Measurements from ENCODE around the gene EPHA8.

The EPHA8 gene

DNA sequence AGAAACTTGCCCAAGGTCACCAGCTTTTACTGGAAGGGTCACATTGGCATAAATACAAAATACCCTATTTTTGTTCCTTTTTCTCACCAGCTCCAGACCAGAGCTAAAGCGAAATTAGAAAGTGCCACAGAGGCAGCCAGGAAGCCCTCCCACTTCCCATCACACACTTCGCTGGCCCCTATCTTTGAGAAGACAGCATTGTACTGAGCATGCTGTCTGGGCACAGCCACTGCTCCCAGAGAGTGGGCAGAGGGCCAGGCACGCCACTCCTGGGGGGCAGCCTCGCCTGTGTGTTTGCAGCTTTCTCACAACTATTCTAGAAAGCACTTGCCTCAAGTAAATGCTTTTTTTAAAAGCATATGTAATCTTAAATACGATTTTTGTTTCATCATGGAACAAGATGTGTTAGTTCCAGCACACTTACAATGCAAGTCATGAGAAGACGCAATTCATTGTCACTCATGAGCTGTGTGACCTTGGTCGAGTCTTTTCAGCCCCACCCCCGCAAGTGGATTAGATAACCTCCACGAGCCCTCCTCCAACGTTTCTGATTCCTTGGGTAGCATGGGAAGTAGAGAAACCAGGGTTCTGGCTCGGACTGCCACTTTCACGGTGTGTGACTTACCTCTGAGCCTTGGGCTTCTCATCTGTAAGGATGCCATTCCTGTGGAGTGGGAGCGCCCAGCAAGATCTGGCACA is 25.7 kb upstream of the EPHA8 start:
- DNase-seq, result no peak

DNA sequence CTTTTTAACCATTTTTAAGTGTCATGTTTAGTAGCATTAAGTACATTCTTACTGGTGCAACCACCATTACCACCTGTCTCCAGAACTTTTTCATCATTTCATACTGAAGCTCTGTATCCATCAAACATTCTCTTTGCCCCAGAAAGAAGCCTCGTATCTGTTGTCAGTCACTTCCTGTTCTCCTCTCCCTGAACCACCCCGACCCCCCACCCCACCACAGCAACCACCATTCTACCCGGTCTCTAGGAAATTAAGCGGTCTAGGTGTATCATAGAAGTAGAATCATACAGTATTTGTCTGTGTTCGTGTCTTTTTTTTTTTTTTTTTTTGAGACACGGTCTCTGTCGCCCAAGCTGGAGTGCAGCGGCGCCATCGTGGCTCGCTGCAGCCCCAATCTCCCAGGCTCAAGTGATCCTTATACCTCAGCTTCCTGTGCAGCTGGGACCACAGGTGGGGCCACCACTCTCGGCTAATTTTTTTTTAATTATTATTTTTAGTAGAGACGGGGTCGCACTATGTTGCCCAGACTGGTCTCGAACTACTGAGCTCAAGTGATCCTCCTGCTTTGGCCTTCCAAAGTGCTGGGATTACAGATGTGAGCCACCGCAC is 23.7 kb upstream of the EPHA8 start:
- no peak for DNase-seq

DNA sequence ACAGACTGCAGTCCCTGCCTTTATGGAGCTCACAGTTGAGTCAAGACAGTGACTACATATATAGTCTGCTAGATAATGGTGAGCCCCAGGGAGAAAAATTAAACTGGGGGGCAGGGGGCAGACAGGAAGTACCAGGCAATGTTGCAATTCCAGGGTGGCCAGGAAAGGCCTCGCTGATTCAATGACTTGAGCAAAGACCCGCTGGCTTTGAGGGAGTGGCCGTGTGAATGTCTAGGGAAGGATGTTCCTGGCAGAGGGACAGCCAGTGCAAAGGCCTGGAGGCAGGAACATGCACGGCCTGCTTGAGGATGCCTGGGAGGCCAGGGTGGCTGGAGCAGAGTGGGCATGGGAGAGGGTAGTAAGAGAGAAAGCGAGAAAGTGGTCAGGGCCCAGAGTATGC is 23.0 kb upstream of the EPHA8 start:
- no peak for DNase-seq

DNA sequence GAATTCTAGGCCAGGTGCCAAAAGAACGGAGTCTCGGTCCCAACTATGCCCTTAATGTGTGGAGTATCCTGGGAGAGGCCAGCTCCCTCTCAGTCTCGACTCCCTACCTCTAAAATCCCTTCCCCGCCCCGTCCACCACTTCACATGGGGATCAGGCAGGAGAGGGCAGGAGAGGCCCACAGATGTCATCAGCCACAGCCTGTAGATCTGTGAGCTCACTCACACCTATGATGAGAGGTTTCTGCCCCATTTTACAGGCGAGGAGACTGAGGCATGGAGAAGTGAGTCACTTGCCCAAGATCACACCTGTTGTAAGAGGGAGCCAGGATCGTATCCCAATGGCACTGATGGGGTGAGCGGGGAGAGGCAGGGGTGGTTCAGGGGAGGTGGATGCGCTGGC is 20.4 kb upstream of the EPHA8 start:
- no peak for DNase-seq

DNA sequence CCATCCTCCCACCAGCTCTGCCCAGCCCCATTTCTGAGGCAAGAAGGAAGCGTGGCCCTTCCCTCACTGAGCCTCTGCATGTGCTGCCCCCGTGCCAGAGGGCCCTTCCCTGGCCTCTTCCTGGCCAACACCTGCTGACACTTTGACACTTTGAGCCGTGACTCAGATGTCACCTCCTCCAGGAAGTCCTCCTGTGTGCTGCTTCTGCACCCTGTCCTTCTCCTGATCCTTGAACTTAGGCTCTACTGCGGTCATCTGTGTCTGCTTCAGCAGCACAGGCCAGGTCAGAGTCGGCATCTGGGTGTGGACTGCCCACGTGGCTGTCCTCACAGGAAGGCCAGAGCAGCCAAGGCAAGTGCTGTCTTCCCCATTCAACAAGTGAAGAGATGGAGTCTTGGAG is 19.6 kb upstream of the EPHA8 start:
- no peak for DNase-seq

DNA sequence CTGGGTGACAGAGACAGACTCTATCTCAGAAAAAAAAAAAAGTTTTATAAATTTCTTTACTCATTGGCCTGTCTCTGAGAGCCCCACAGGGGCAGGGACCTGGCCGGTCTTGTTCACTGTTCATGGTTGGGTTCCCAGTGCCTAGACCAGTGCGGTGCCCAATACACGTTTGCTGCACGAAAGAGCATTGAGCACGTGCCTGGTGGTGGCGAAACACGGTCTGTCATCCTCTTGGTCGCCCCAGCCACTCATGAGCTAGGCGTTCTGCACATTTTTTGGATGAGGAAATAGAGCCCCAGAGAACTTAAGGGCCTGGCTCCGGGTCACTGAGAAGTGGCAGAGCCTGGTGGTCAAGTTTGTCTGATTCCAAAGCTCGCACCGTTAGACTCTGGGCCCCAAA is 18.7 kb upstream of the EPHA8 start:
- no peak for DNase-seq

DNA sequence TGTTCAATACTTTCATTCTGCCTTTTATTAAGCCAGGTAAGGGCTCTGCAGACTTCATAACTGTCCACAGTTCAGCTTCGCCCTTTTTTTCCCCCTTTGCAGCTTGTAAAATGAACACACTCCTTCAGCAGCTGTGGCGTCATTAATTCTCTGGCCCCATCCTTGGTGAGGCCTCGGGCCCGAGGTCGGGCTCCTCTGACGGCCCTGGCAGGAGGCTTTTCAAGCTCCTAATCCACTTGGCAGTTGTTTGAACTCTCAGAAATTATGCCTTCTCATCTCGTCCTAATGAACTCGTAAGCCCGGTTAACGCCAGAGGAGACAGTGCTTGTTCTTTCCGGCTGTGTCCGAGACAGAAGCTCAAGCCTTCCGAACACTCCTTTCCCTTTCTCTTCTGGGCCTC is 18.1 kb upstream of the EPHA8 start:
- no peak for DNase-seq

DNA sequence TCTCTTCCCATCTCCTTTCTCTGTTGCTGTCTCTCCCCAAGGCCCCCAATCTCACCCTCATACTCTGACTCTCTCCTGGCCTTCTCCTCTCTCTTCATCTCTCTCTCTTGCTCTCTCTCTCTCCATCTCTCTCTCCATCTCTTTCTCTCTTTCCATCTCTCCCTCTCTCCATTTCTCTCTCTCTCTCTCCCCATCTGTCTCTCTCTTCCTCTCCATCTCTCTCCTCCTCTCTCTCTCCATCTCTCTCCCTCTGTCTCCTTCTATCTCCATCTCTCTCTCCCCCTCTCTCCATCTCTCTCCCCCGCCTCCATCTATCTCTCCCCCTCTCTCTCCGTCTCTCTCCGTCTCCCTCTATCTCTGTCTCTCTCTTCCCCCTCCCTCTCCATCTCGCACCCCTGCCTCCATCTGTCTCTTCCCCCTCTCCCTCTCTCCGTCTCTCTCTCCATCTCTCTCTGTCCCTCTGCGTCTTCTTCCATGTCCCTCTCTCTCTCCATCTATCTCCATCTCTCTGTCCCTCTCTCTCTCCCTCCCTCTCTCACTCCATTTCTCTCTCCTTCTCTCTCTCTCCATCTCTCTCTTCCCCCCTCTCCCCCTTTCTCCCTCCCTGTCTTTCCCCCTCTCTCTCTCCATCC is 16.0 kb upstream of the EPHA8 start:
- DNase-seq, result no peak

DNA sequence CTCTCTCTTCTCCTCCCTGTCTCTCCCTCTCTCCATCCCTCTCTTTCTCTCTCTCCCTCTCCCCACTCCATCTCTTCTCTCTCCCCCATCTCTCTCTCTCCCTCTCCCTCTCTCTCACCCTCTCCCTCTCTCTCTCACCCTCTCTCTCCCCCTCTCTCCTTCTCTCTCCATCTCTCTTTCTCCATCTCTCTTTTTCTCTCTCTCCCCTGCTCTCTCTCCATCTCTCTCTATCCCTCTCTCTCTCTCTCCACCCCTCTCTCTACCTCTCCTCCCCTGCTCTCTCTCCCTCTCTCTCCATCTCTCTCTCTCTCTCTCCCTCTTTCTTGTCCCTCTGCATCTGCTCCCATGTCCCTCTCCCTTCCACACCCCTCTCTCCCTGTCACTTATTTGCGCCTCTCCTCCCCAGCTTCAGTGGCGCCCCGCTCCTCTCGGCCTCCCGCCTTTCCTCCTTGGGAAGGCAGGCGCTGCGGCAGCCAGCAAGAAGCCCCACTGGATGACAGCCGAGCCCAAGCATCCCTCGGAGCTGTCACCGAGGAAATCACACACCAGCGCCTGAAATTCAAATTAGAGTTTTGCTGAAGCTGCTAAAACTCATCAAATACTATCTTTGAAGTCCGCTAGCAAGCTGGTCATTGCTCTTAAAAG is 15.3 kb upstream of the EPHA8 start:
- no peak for DNase-seq

DNA sequence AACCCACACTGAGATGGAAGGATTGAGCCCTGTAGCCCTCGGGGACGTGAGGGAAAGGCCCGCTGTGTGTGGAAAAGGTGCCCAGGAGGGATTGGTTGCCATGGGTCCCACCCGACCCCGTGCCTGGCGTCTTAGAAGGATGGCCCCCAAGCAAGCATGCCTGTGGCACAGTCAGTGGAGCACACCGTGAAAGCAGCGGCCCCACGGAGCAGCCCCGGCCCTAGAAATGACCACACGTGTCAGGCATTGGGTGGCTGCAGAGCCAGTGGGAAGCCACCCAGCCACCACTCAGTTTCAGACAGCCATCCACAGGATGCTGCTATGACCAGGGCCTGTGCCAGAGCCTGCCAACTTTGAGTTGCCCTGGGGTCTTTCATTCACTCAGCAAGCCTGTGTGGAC is 13.3 kb upstream of the EPHA8 start:
- no peak for DNase-seq

DNA sequence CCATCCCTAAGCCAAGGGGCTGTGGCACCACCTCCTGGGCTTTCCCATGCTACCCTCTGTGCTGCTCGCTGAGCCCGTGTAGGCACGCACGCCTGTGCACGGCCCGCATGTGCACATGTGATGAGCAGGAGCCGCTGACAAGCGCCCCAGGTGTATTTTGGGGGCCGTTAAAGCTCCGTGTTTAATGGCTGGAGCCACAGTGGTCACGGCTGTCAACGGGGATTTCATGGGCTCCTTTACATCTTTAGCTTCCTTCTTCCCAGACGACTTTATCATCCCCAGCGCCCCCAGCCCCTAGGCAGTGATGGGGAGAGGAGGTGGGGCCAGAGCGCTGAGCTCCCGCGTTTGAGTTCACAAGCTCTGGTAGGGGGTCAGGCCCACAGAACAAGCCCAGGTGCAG is 11.7 kb upstream of the EPHA8 start:
- DNase-seq, result no peak

DNA sequence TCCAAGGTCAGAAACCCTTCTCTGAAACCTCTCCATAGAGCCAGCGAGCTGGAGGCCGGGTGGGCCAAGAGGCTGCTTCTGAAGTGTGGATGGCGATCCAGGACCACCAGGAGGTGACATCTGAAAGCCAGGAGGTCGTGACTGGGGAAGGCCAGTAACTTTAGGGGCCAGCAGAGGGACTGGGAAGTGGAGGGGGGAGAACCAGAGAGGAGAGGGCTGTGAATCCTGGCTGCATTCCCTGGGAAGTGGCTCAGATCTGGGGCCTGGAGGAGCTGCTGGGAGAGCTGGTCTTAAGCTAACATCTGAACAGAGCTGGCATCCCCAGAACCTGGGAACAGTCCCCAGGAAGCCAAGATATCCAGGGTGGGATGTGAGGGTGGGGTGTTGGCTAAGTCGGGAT is 11.3 kb upstream of the EPHA8 start:
- no peak for DNase-seq

DNA sequence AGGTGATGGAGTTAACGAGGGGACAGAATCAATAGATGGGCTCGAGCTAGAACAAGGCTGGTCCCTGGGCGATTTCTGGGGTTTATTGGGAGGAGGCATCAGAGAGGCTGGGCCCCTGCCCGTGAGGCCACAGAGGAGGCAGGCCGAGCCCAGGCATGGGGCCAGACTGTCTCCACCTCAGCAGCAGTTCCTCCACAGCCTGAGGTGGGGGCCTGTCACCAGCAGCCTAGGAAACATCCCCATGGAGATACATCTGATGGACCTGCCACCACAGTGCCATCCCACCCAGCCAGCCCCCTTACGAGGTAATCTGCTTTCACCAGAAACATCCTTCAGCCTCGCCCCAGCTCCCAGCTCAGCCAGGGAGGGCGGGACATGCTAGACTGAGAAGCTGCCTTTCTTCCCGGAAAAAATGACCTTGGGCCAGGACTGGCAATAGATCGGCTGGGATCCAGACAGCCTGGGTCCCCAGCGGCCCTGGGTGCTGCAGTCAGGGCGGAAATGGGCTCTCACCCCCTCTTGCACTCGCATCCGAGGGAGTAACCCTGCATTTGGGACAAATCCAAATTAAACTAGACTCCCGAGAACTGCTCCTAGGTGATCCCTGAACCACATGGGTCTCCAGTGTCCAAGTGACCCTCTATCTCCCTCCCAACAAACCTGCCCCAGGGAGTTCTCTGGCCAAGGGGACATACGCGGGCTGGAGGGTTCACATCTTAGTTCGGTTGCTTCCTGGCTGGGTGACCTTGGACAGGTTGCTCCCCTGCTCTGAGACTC is 10.0 kb upstream of the EPHA8 start:
- DNase-seq, result no peak

DNA sequence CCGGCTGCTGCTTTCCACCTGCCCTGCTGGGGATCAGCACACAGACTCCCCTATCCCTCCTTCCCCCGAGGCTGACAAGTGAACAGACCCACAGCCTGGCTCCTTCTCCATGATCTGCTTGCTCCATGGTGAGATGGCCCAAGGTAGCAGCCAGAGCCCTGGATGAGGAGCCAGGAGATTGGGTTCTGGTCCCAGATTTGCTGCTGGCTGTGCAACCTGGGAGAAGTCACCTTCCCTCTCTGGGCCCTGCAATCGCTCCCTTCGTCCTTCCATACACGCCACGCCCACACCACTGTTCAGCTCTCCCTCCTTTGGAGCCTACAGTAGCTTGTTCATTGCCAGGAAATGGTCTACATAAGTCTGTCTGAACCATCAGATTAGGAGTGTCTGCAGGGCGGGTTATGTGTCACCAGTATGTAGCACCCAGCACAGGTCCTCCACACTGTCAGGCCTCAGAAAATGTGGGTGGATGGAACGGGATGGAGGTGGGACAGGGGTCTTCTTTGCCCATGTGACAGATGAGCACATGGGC is 9.2 kb upstream of the EPHA8 start:
- DNase-seq, result no peak

DNA sequence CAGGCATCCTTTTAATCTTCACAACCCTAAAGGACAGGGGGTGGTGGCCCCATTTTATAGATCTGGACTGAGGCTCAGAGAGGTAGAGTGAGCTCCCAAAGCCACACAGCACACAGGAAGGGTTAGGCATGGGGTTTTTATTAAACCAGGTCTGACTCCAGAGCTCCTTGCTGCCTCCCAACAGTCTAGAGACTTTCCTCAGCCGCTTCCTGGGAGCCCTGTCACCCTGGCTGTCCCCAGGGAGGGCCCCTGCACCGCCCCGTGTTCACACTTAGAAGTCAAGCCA is 8.0 kb upstream of the EPHA8 start:
- DNase-seq, result no peak

DNA sequence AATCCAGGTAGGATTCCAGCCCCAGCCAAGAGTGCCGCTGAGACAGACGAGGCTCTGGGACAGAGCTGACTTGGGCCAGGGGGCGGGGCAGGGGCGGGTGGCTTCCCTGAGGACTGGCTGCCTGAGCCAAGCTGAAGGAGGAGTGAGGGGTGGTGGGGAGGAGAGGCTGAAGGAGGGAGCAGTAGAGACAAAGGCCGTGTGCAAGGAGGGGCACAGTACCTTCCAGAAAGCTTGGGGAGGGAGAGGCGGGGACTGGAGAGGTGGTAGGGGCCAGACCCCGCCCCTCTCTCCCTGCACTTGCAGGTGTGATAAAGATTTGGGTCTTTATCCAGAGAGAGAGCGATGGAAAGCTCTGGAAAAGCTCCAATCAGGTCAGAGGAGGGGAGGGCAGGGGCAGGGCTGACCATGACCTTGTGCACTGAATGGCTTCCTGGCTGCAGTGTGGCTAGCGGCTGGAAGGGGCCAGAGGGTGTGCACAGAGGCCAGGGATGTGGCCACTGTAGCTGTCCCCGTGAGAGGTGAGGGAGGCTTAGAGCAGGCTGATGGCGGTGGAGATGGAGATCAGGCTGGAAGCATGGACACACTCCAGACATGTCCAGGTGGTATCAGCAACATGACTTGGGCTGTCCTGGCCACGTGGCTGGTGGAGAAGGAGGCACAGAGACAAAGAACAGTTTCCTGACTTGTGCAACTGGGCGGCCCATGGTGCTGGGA is 6.7 kb upstream of the EPHA8 start:
- DNase-seq, result no peak

DNA sequence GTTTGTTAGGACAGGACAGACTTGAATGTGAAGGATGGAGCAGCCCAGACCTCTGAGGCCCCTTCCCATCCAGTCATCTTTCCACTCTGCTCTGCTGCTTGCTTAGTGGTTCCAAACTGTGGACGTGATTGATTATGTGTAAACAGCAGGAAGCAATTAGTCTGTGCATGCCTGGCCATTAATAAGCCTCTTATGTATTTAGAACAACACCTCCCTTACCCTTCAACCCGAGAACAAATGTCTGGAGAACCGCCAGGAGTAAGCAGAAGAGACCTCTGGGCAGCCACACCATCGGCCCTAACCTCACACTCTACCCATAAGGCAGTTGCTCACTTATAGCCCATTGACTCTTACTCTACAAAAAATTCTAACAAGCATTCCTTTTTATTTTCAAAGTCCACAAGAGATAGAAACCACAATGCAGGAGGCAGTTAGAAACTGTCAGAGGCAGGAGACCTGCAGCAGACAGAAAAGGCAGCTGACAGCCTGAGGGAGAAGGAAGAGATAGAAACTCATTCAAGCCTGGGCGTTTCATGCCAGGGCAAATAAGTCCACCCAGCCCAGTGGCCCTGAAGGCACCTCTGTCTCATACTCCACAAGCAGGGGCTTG is 5.8 kb upstream of the EPHA8 start:
- DNase-seq, result no peak

DNA sequence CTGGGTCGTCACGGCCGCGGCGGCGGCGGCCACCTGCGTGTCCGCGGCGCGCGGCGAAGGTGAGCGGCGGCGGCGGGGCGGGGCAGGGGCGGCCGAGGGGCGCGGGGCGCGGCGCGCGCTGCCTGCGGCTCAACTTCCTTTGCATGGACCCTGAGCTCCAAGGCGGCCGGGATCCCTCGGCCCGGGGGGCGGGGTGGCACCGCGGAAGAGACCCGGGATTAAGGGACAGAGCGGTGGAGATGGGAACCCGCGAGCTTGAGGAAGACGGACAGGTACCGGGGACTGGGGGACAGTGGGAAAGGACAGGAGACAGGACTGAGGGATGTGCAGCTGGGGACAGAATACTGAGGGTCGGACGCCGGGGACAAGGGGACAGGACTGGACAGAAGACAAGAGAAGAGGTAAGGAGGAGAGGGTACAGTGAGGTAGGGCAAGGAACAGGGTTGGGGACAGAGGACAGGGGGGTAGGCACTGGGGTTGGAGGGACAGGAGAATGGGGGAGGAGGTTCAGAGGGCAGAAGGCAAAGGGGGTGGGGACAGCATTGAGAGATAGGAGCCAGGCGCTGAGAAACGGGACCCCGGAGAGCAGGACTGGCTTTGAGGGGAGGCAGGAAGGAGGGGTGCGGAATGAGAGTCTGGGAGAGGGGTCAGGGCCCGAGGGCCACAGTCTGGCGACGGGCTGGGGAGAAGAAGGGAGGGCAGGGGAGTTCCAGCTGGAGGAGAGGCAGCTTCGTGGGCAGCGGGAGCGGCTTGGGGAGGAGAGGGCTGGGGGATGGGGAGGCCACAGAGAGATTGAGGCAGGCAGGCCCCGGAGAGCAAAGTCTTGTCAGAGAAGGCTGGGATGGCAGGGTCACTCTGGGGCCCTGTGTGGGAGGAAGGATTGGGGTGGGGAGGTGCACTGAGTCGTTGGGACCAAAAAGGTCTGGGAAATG is 648 bp downstream of the EPHA8 start:
- DNase-seq, result no peak

DNA sequence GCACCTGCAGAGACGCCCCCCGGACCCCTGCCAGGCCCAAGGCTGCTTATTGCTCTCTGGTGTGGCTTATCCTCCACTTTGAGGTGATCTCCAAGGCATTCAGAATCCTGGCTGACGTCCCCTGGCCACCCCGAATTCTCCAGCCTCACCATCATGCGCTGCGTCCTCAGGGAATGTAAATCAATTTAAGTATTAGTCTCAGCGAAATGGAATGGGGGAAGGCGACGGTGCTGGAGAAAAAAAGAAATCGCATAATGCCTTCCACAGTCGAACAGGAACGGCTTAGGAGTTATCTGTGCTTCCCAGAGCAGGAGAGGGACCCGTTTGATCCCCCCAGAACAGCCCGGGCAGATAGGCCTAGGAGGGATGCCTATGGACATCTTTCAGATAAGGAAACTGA is 2.9 kb downstream of the EPHA8 start:
- DNase-seq, result no peak

DNA sequence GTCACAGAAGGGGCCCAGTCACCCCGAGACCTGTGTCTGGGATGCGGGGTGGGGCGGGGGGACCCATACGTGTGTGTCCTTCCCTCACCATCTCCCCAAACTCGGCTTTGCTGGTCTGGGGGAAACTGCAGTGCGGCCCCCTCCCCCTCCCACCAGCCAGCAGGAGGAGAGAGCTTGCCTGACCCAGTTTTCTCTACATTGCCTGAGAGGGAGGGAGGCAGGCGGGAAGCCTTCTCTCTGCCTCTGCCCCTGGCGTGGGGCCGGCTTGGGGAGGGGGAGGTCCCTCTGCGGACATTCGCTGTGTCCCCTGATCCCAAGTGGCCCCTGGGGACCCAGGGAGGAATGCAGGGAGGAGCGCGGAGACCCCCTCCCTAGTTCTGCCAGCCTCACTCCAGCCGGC is 3.9 kb downstream of the EPHA8 start:
- DNase-seq, result no peak

DNA sequence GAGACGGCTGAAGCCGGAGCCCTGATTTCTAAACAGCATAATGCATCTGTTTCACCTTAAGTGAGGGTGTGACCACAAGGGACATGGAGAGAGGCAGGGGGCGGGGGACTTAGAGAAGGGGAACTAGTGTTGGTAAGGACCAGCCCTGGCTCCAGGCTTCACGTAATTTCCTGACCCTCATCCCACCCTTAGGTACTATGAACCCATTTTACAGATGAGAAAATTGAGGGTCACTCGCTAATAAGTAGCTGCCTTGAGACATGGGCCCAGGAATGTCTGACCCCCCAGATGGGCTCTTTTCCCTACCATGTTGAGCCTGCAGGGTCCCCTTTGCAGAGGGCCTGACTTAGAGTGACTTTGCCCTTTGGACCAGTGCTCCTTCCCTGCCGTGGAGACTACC is 4.7 kb downstream of the EPHA8 start:
- no peak for DNase-seq

Data from NCI-H1694 (cell line).